HG03565 (cell line): ENCODE results near the gene RNF144A.
"Not testable (repeated sequence)": the region's sequence is repeated elsewhere in the genome, so short reads cannot be mapped to it uniquely, and the experiment has no call there.

Experiments used
- ATAC-seq: cut with Tn5 transposase; IDR thresholded peaks from one replicate; pipeline ENCODE4 v1.9.1; 2021; ENCODE audit warnings: mild to moderate bottlenecking, moderate library complexity; ENCODE audit not compliant: unreplicated experiment

Gene RNF144A

GRCh38 chr2:6917071-6917760 is at the start of gene RNF144A:
Gene RNF144A, plus strand, starts transcription at chr2:6917412. Its CDS starts 79,515 bp downstream, at chr2:6996927.
- peak; percentile 66 for ATAC-seq

DNA sequence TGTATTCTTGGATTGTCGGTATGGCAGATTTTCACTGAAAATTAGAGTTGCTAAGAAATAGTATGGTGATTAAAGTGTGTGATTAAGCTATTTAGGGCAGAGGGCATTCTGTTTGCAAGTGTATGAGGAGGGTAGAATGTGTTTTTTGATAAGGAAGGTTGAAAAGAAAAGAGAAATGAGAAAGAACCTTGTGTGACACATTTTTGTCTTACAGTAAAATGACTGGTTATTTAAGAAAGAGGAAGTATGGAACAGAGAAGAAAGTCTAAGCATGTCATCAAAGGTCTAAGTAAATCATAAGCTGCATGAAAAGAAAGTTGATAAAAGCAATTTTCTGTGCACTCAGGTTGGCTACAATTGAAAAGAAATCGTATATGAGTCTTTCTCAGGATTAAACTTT is 44.8 kb upstream of the RNF144A start:
- peak; percentile 62 for ATAC-seq

- no peak for ATAC-seq
These were observed 43.2 kb upstream of the RNF144A start for GRCh38 chr2:6874032-6874431.

- ATAC-seq: no peak
These were observed 40.9 kb upstream of the RNF144A start for GRCh38 chr2:6876309-6876708.

- peak; percentile 69 for ATAC-seq
These were observed 39.6 kb upstream of the RNF144A start, which contains the start of gene RSAD2 for GRCh38 chr2:6877402-6878304. Gene RSAD2, plus strand, starts transcription at chr2:6877777. Its CDS starts 24 bp downstream, at chr2:6877801.

DNA sequence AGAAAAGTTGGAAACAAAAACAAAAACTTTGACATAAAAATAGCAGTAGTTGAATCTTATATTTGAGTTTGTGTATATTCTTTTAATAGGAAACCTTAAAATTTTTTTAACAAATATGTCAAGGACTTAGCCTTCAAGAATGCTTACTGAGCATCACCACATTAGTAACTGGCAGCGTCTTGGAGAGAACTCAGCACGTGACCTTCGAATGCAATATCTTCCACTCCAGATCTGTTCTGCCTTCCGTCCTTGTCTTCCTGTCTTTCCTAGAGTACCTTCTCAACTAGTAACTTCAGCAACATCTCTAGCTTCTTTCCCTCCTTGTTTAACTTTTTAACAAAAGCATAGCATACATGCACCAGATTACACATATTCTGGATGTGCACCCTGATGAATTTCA is 38.7 kb upstream of the RNF144A start:
- no peak for ATAC-seq

GRCh38 chr2:6879011-6879410 is 38.2 kb upstream of the RNF144A start:
- no peak for ATAC-seq

DNA sequence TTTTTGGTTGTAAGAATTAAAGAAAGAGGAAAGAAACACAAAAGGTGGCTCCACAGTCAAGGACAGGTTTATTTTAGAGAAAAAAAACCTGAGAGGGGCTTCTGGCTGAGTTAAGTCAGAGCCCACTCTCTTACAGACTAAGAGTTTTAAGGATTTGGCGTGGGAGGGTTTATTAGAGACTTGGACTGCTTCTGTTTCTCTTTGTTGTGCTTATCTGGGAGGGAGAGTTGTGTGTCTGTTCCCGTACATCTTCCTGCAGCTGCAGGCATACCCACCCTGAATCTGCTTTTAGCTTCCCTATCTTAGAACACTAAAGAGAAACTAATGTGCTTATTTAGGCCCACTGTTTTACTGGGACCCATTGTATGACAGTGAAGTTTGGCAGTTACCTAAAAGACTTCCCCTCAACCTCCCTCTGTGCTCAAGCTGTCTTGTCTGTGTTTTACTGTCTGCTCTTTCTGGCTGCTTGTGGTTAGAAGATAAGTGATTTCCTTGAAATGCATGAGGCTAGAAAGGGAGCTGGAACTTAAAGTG is 36.9 kb upstream of the RNF144A start:
- no peak for ATAC-seq

DNA sequence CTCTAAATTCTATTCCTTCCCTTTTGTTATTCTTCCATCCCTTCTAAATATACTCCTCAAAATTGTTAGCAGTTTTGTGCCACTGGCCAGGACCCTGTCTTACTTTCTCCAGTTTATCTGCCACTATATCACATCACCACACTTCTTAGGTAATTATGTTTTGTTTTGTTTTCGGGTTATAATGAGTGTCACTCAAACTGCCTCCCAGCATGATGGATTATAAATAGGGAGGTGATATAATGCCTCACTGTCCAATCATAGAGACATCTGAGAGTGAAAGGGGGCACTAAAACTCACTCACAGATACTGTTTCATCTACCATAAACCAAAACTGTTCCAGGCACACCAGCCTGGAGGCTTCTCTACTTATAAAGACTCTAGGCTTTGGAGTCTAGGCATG is 36.2 kb upstream of the RNF144A start:
- no peak for ATAC-seq

DNA sequence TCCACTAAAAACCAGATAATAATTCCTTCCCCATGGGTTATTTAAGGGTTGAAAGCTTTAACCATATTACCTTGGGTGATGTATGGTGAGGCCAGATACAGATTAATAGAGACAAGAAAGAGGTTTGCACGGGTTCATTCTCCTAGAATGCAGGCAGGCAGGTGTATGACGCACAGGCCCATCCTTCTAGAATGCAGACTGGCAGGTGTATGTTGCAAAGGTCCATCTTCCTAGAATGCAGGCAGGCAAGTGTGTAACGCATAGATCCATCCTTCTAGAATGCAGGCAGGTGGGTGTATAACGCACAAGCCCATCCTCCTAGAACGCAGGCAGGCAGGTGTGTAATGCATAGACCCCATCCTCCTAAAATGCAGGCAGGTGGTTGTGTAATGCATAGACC is 35.7 kb upstream of the RNF144A start:
- ATAC-seq: no peak

GRCh38 chr2:6883448-6884122 is 33.6 kb upstream of the RNF144A start:
- no peak for ATAC-seq

DNA sequence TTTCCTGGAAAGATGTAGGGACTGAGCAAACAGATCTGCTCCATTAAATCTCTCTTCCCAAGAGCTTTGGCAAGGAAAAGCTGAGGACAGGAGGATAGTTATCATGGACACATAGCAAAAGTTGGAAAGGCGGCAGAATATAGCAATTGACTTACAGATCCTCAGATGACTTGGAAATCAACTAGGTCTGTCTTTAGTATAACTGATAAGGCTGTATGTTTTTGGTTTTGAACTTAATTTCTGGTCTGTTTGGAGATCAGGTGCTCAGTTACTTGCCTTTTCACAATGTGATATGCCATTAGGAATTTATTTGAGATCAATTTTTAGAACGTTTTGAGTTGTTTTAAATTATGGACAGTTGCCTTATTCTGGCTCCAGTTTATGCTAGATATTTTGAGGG is 31.7 kb upstream of the RNF144A start:
- ATAC-seq: no peak

- ATAC-seq: no peak
These were observed 31.2 kb upstream of the RNF144A start for GRCh38 chr2:6885968-6886367.

DNA sequence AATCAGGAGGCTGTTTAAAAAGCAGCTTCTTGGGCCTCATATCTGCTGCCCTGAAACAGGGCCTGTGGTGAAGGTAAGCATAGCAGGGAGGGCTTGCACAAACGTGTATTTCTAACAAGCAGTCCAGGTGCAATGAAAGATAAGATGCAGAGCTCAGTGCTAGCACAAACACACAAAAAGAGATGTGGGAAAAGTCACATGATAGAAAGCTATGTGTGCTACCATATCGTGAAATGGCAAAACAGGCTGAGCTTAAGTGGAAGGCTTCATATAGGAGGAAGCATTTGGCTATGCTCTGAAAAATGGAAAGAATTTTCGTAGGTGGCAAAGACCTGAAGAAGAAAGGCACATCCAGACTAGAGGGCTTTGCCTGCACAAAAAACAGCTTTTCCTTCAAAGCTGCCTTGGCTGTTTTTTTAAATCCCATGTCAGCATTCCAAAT is 29.4 kb upstream of the RNF144A start:
- no peak for ATAC-seq

DNA sequence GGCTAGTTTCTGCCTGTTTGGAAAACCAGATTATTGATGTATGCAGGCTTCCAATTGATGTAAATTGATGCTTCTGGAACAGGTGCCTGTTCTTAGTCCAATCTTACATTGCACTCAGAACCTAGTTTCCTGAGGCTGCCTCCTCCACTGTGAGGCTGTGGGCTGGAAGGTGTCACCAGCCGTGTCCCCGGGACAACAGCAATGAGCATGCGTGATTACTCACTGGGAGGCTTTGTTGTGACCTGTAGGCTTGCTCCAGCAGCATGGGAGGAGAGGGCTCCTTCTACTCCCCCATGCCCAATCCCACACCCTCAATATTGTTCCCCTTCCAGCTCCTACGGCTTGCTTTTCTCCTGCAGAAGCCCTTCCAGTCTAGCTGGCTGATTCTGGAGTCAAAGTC is 28.5 kb upstream of the RNF144A start:
- no peak for ATAC-seq

- no peak for ATAC-seq
These were observed 23.2 kb upstream of the RNF144A start for GRCh38 chr2:6893876-6894482.

DNA sequence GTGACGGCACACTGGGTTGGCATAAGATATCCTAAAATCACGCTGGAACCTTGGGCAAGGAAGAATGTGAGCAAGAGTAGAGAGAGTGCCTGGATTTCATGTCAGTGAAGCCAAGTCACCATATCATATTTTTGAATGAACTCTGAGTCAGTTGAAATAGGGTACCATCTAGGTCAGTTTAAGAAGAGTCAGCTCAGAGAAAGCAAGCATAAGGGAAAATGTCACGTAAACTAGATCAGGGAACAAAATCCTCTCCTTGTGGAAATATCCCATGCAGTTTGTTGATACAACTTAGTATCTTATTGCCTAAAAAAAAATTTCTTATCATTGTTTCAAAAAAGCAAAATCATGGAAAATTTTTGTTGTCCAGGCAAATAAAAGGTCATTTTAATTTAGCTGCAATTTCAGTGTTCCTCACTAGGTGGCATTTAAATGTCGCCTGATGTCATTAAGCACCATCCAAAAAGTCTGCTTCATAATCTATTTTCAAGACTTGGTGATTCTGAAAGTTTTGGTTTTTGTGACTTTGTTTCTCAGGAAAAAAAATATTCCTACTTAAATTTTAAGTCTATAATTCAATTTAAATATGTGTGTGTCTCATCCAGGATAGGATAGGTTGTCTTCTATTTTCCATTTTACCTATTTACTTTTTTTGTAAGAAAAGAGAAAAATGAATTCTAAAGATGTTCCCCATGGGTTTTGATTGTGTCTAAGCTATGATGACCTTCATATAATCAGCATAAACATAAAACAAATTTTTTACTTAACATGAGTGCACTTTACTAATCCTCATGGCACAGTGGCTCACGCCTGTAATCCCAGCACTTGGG is 20.1 kb upstream of the RNF144A start:
- peak; percentile 41 for ATAC-seq

- ATAC-seq: not testable (repeated sequence)
These were observed 14.6 kb upstream of the RNF144A start for GRCh38 chr2:6902581-6902980.

DNA sequence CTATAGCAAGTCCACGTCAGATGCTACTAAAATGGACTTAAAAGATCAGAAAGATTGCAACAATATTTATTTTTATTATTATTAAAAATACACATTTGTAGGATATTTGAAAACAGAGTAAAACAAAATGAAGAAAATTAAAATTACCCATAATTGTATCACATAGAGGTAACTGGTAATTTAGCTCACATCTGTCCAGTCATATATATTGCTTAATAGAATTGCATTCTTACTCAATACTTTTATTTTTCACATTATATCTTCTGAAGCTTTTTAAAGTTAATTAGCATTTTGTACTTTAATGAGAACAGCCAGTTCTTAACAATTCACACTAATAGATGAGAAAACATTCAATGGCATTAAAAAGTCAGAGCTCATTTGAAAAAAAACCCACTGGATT is 11.5 kb upstream of the RNF144A start:
- ATAC-seq: no peak
